MM.1S (cell line): ENCODE data around the gene SUPT3H.

Source experiments
- DNase-seq: peaks from one replicate; pipeline ENCODE4 v3.0.0-alpha.2; 2015
- H2AFZ ChIP-seq: fragments of 300-600 bp; sonication (generic); 2 replicates; pipeline ENCODE4 v1.6.0; 2016; ENCODE audit warnings: antibody characterized with exemption, low read length
- H3F3A ChIP-seq: fragments of 300-600 bp; sonication (generic); 2 replicates; pipeline ENCODE4 v1.6.1; 2016; ENCODE audit warnings: mild to moderate bottlenecking, antibody characterized with exemption, low read length, moderate library complexity, mixed read lengths; ENCODE audit not compliant: insufficient read depth
- H3K27ac ChIP-seq: fragments of 300-600 bp; sonication (generic); 2 replicates; pipeline ENCODE4 v1.5.1; 2016; ENCODE audit warnings: mild to moderate bottlenecking, low read length
- H3K27me3 ChIP-seq: fragments of 300-600 bp; sonication (generic); replicated peaks from 2 replicates; pipeline ENCODE4 v1.6.0; 2016; ENCODE audit warnings: low read length; ENCODE audit not compliant: insufficient read depth
- H3K36me3 ChIP-seq: fragments of 300-600 bp; sonication (generic); replicated peaks from 2 replicates; pipeline ENCODE4 v1.6.1; 2016; ENCODE audit warnings: mild to moderate bottlenecking, low read length, mixed read lengths; ENCODE audit not compliant: insufficient read depth
- H3K4me1 ChIP-seq: fragments of 300-600 bp; sonication (generic); 2 replicates; pipeline ENCODE4 v1.6.1; 2016; ENCODE audit warnings: low read length, mixed read lengths
- H3K4me2 ChIP-seq: fragments of 300-600 bp; sonication (generic); 2 replicates; pipeline ENCODE4 v1.6.0; 2016; ENCODE audit warnings: low read depth, low read length
- H3K4me3 ChIP-seq: fragments of 300-600 bp; sonication (generic); 2 replicates; pipeline ENCODE4 v1.5.1; 2016; ENCODE audit warnings: low read length, mixed read lengths
- H3K79me2 ChIP-seq: fragments of 300-600 bp; sonication (generic); 2 replicates; pipeline ENCODE4 v1.6.1; 2016; ENCODE audit warnings: mixed run types, low read length, mixed read lengths
- H3K9ac ChIP-seq: fragments of 300-600 bp; sonication (generic); 2 replicates; pipeline ENCODE4 v1.6.1; 2016; ENCODE audit warnings: low read length, mixed read lengths
- H3K9me2 ChIP-seq: fragments of 300-600 bp; sonication (generic); replicated peaks from 2 replicates; pipeline ENCODE4 v1.6.1; 2016; ENCODE audit warnings: mild to moderate bottlenecking, low read length, mixed read lengths; ENCODE audit not compliant: insufficient read depth
- H3K9me3 ChIP-seq: fragments of 300-600 bp; sonication (generic); replicated peaks from 2 replicates; pipeline ENCODE4 v1.6.1; 2016; ENCODE audit warnings: mild to moderate bottlenecking, low read length, mixed read lengths; ENCODE audit not compliant: insufficient read depth
- H4K20me1 ChIP-seq: fragments of 300-600 bp; sonication (generic); 2 replicates; pipeline ENCODE4 v1.6.1; 2016; ENCODE audit warnings: mild to moderate bottlenecking, low read length, moderate library complexity, mixed read lengths; ENCODE audit not compliant: insufficient read depth
- CTCF ChIP-seq: fragments of 300-600 bp; sonication (generic); IDR thresholded peaks from 2 replicates; pipeline ENCODE4 v1.5.1; 2016; ENCODE audit warnings: antibody characterized with exemption, low read length, mixed read lengths
- EZH2 ChIP-seq: fragments of 300-600 bp; sonication (generic); optimal IDR thresholded peaks from 2 replicates; pipeline ENCODE3; 2017; ENCODE audit warnings: low read depth, mild to moderate bottlenecking, antibody characterized with exemption, low read length, mixed read lengths
- EZH2phosphoT487 ChIP-seq: fragments of 300-600 bp; sonication (generic); IDR thresholded peaks from 2 replicates; pipeline ENCODE4 v1.6.1; 2018; ENCODE audit warnings: antibody characterized with exemption, low read length

The SUPT3H gene

DNA sequence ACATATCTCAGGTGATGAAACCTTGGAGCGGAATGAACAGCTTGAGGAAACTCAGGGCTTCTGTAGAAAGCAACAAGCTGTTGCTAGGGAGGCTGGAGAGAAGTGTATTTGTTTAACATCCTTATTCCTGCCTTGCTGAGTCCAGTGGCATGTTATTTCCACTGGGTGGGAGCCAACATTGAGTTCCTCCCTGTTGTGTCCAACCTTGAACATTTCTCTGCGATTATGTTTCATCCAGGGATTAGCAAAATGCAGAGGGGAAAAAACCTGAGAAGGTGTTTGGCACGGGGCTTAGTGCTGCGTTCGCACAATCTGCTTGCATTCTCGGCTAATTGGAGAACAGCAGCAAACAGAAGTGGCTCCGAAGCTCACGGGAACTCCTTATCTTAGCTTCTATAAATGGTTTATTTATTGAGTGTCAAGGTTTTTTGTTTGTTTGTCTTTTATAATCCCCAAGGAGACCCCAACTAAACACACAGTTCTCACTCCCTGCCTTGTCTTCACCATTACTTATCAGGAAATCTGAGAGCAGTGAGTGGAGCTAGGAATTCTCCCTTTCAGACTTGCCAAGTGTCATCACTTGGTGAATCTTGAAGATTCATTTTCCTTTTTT is 577.5 kb downstream of the SUPT3H start:
- H3K36me3 ChIP-seq, result no peaks in the 10 kb centered on the region
- H3K4me3 ChIP-seq, result no peak overlapping the region
- no peaks in the 10 kb centered on the region for H3K27me3 ChIP-seq
- no peaks in the 10 kb centered on the region for H3F3A ChIP-seq
- TF ChIP-seq CTCF (no peak), EZH2phosphoT487 (no peak), EZH2 (no peak)
- DNase-seq, result no peak
- H3K9ac ChIP-seq, result no peak overlapping the region
- no peaks in the 10 kb centered on the region for H3K4me1 ChIP-seq
- H4K20me1 ChIP-seq, result no peaks in the 10 kb centered on the region
- H3K4me2 ChIP-seq, result no peak overlapping the region
- H3K27ac ChIP-seq, result no peak overlapping the region
- H3K9me2 ChIP-seq, result no peaks in the 10 kb centered on the region
- H3K79me2 ChIP-seq, result no peaks in the 10 kb centered on the region
- no peaks in the 10 kb centered on the region for H3K9me3 ChIP-seq
- no peak overlapping the region for H2AFZ ChIP-seq

DNA sequence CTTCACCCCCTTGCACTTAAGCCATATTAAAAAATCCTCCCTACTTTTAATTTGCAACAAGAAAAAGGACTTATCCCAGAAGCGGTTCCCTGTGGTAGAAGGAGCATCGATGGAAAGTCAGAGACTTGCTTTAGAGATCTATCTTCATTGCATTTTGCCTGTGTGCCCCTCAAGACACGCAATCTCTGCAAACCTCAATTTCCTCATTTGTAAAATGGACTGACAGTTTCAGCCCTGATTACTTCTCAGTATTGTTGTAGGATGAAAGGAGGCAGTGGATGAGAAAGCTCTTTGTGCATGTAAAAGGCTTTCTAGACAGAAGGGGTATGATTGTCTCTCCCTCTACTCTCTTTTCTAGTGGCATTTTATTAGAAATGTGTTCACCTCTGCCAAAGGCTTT is 580.0 kb downstream of the SUPT3H start:
- Histone ChIP-seq H3K9ac (no peak overlapping the region), H3K9me3 (no peaks in the 10 kb centered on the region), H3K4me1 (no peaks in the 10 kb centered on the region), H2AFZ (no peak overlapping the region), H3K4me2 (no peak overlapping the region), H3K27me3 (no peaks in the 10 kb centered on the region), H3K27ac (no peak overlapping the region), H3K79me2 (no peaks in the 10 kb centered on the region), H4K20me1 (no peaks in the 10 kb centered on the region), H3K4me3 (no peak overlapping the region), H3K9me2 (no peaks in the 10 kb centered on the region), H3K36me3 (no peaks in the 10 kb centered on the region), H3F3A (no peaks in the 10 kb centered on the region)
- no peak for DNase-seq
- TF ChIP-seq EZH2, result no peak

DNA sequence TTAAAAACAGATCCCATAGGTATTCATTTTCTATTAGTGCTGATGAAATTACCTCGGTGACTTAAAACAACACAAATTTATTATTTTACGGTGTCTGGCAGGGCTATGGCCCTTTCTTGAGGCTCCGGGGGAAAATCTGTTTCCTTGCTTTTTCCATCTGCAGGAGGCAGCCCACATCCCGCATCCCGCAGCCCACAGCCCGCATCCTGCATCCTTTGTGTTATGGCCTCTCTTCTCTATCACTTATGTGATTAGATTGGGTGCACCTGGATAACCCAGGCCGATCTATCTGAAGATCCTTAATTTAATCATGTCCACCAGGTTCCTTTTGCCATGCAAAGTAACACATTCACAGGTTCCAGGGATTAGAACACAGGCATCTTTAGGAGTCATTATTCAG is 582.4 kb downstream of the SUPT3H start:
- Histone ChIP-seq H3F3A (no peaks in the 10 kb centered on the region), H3K9me3 (no peaks in the 10 kb centered on the region), H3K4me1 (no peaks in the 10 kb centered on the region), H3K27ac (no peak overlapping the region), H3K36me3 (no peaks in the 10 kb centered on the region), H4K20me1 (no peaks in the 10 kb centered on the region), H3K79me2 (no peaks in the 10 kb centered on the region), H3K9me2 (no peaks in the 10 kb centered on the region), H3K4me2 (no peak overlapping the region), H3K4me3 (no peak overlapping the region), H2AFZ (no peak overlapping the region), H3K27me3 (no peaks in the 10 kb centered on the region), H3K9ac (no peak overlapping the region)
- DNase-seq, result no peak
- TF ChIP-seq EZH2 (no peak), CTCF (no peak), EZH2phosphoT487 (no peak)

DNA sequence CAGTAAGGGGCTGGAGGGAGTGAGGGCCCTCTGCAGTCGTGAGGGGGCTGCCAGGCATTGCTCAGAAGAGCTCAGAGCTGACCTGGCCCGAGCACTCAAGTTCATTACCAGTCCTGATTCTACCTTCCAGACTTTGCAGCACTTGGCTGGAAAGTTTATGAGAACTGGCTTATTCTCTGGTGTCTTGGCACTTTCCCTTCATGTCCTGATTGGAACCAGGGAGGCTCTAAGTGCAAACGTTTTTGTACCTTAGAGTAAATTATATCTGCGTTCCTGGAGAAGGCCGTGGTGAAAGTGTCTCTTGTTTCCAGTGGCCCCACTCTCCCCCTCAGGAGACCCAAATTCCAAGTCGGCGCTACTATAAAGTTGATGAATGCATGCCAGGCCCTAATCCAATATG is 587.9 kb downstream of the SUPT3H start:
- no peak for DNase-seq
- no peak for TF ChIP-seq EZH2
- no peak for TF ChIP-seq EZH2phosphoT487
- no peak for TF ChIP-seq CTCF
- Histone ChIP-seq H3K9ac (no peak overlapping the region), H3K4me1 (no peaks in the 10 kb centered on the region), H4K20me1 (no peaks in the 10 kb centered on the region), H3K27me3 (no peaks in the 10 kb centered on the region), H3K4me3 (no peak overlapping the region), H3K79me2 (no peaks in the 10 kb centered on the region), H3F3A (no peaks in the 10 kb centered on the region), H3K4me2 (no peak overlapping the region), H3K9me2 (no peaks in the 10 kb centered on the region), H3K9me3 (no peaks in the 10 kb centered on the region), H3K27ac (no peak overlapping the region), H2AFZ (no peak overlapping the region), H3K36me3 (no peaks in the 10 kb centered on the region)
